Measurements from ENCODE around the gene MAST4.
A peak's percentile ranks its signal among the peaks of the same experiment; 100 is the strongest.

The MAST4 gene

GRCh38 chr5:67059744-67060490, 463.7 kb downstream of the MAST4 start:
- DNase-seq (ENCODE audit: low read depth in 2 of 3, low spot score in 2 of 3) = no peak

GRCh38 chr5:67061511-67061910, 465.3 kb downstream of the MAST4 start:
- DNase-seq (ENCODE audit: low read depth in 2 of 3, low spot score in 2 of 3) = no peak

- DNase-seq (ENCODE audit: low read depth in 2 of 3, low spot score in 2 of 3) = no peak
These were observed 466.9 kb downstream of the MAST4 start for GRCh38 chr5:67063055-67063454.

GRCh38 chr5:67063791-67064190, 467.6 kb downstream of the MAST4 start:
- no peak for DNase-seq (ENCODE audit: low read depth in 2 of 3, low spot score in 2 of 3)

- DNase-seq (ENCODE audit: low read depth in 2 of 3, low spot score in 2 of 3) = no peak
These were observed 469.0 kb downstream of the MAST4 start for GRCh38 chr5:67065237-67065636.

GRCh38 chr5:67065696-67066095, 469.5 kb downstream of the MAST4 start:
- DNase-seq (ENCODE audit: low read depth in 2 of 3, low spot score in 2 of 3) = no peak

GRCh38 chr5:67066815-67067214, 470.6 kb downstream of the MAST4 start:
- no peak for DNase-seq (ENCODE audit: low read depth in 2 of 3, low spot score in 2 of 3)

GRCh38 chr5:67073045-67073680, 477.0 kb downstream of the MAST4 start:
- DNase-seq (ENCODE audit: low read depth in 2 of 3, low spot score in 2 of 3) = no peak

GRCh38 chr5:67077296-67077695, 481.1 kb downstream of the MAST4 start:
- no peak for DNase-seq (ENCODE audit: low read depth in 2 of 3, low spot score in 2 of 3)

GRCh38 chr5:67081261-67081660, 485.1 kb downstream of the MAST4 start:
- DNase-seq (ENCODE audit: low read depth in 2 of 3, low spot score in 2 of 3) = no peak

GRCh38 chr5:67082941-67083340, 486.7 kb downstream of the MAST4 start:
- no peak for DNase-seq (ENCODE audit: low read depth in 2 of 3, low spot score in 2 of 3)

GRCh38 chr5:67085616-67086015, 489.4 kb downstream of the MAST4 start:
- no peak for DNase-seq (ENCODE audit: low read depth in 2 of 3, low spot score in 2 of 3)

GRCh38 chr5:67089200-67089725, 493.1 kb downstream of the MAST4 start:
- DNase-seq (ENCODE audit: low read depth in 2 of 3, low spot score in 2 of 3) = no peak

GRCh38 chr5:67090040-67090439, 493.8 kb downstream of the MAST4 start:
- no peak for DNase-seq (ENCODE audit: low read depth in 2 of 3, low spot score in 2 of 3)

- no peak for DNase-seq (ENCODE audit: low read depth in 2 of 3, low spot score in 2 of 3)
These were observed 494.4 kb downstream of the MAST4 start for GRCh38 chr5:67090593-67090992.

GRCh38 chr5:67092535-67092934, 496.3 kb downstream of the MAST4 start:
- no peak for DNase-seq (ENCODE audit: low read depth in 2 of 3, low spot score in 2 of 3)

GRCh38 chr5:67093279-67093678, 497.1 kb downstream of the MAST4 start:
- DNase-seq (ENCODE audit: low read depth in 2 of 3, low spot score in 2 of 3) = no peak

GRCh38 chr5:67094476-67095300, 498.5 kb downstream of the MAST4 start:
- DNase-seq (ENCODE audit: low read depth in 2 of 3, low spot score in 2 of 3) = no peak

- DNase-seq (ENCODE audit: low read depth in 2 of 3, low spot score in 2 of 3) = no peak
These were observed 499.4 kb downstream of the MAST4 start for GRCh38 chr5:67095346-67096171.

- DNase-seq (ENCODE audit: low read depth in 2 of 3, low spot score in 2 of 3) = no peak
These were observed 502.5 kb downstream of the MAST4 start for GRCh38 chr5:67098656-67099055.

- DNase-seq (ENCODE audit: low read depth in 2 of 3, low spot score in 2 of 3) = peak in 1 of 3 experiments; percentile 5
These were observed 504.1 kb downstream of the MAST4 start for GRCh38 chr5:67100301-67100700.
